Measurements from ENCODE around the gene PPP6R2.

DNA sequence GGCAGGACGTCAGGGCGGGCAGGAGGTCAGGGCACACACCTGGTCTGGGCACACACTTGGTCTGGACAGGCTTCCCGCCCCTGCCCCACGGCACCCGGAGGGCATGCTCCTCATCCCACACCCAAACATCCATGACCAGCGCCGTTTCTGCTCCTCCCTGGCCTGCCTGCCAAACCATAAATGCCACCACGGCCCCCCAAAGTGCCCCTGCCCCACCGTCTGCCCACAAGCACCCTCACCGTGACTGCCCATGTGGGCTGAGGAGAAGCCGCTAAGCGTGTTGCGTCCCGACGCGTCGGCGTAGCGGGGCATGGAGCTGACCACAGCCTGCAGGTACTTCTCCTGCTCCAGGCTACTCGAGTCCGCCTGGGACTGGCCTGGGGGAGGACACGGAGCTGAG lies 115.9 kb downstream of the PPP6R2 start:
- TF ChIP-seq CTCF (IDR thresholded peaks at IDR 0.05): no peak
- no peak for TF ChIP-seq NR3C1 (CRISPR knock-in tag; conservative IDR thresholded peaks at IDR 0.05; ENCODE audit: low read depth)
- TF ChIP-seq ATF1 (CRISPR knock-in tag; IDR thresholded peaks at IDR 0.05): no peak
- TF ChIP-seq ZNF263 (CRISPR knock-in tag; IDR thresholded peaks at IDR 0.05; ENCODE audit: low read depth): no peak
- TF ChIP-seq NFYB (CRISPR knock-in tag; conservative IDR thresholded peaks at IDR 0.05; ENCODE audit: low read depth): no peak
- no peak for TF ChIP-seq FOXJ3 (CRISPR knock-in tag; IDR thresholded peaks at IDR 0.05; ENCODE audit: borderline replicate concordance)
